Activated CD4-positive, alpha-beta T cell treated with anti-CD3 and anti-CD28 coated beads for 48 hours (primary cell): Measurements from ENCODE around the gene CYBA.
A peak's percentile ranks its signal among the peaks of the same experiment; 100 is the strongest.

ENCODE experiments used
- DNase-seq: peaks from one replicate; pipeline ENCODE4 v3.0.0-alpha.2; 2020

CYBA gene

DNA sequence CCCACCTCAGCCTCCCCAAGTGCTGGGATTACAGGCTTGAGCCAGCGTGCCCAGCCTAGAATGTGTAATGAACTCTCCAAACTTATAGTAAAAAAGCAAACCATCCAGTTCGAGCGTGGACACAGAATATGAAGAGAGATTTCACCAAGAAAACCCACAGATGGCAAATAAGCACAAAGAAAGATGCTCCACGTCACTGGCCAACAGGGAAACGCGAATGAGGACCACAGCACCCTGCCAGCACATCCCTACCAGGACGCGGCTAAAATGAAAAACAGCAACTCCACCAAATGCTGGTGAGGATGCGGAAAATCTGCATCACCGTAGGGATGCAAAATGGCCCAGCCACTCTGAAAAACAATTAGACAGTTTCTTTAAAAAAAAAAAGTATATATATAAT lies 10.6 kb upstream of the CYBA start:
- DNase-seq, result no peak

DNA sequence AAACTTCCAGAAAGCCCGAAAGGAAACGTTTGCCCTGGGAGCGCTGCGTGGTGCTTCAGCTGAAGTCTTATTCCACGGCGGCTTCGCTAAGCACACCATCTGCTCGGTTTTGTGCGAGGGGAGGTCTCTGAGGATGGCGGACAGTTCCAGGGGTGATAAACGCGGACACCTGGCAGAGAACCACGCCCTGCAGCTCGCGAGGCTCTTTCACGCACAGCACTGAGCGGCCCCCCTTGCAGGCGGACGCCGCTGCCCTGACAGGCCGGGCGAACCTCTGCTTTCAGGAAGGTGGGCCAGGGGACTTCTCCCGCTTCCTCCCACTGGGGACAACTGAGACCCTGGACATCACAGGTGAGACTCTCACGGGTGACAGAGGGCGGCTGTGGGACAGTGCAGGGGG lies 8.3 kb upstream of the CYBA start:
- DNase-seq, result no peak

DNA sequence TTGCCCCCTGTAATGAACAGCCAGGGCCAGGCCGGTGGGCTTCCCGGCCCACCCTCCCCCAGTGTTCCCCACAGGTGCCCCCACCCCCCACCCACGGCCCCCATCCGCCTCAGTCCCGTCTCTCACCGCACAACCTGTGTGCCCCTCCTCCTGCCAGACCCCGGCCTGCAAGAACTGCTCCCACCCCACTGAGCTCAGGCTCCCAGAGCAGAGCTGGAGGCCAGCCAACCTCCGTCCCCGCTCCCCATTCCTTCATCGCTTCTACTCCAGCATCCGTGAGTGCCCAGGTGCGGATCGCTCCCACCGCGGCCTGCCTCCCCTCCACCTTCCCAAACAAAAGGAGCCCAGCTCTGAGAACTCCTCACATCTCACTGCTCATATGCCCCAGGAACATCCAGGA lies 7.9 kb upstream of the CYBA start:
- no peak for DNase-seq

DNA sequence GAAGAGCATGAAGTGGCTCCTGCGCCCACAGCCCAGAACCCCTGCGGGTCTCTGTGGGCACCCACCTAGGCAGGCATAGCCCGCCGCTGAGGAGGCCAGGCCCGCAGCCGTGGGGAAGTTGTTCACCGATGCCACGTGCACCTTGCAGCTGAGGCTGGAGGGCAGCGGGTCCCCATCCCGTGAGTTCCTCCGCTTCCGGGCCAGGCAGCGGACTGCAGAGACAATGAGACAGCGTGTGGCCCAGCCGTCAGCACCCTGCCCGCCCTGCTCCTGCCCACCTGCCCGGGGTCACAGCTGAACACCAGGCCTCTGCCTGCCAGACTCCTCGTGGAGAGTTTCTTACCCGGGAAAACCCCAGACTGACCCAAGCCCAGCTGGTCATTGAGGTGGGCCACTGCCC lies 6.5 kb upstream of the CYBA start:
- no peak for DNase-seq

DNA sequence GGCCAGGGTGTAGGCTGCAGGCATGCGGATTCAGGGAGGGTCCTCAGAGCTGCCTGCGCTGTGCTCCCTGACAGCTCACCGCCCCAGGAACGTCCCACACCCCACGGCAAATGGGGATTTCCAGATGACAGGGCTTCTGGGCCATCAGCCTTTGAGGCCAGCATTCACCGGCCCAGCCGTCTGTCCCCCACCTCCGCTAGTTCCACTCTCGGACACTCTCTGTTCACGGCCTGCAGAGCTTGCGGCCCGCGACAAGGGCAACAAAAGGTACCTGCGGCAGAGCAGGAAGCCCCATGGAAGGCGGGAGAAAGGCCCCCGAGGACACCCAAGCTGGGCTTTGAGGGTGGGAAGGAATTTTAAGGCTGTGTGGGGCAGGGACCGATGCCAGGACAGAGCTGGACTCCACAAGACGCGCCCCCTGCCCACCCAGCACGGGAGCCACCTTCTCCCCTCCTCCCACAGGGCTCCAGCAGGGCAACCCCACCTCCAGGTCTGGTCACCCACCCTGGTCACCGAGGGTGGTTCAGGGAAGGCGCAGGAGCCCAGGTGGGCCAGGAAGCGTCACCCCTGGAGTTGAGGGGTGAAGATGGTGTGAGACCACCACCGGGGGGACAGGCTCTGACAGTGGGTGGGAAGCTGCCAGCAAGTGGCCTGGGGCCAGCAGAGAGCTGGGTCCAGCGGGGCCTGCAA lies 5.6 kb upstream of the CYBA start:
- no peak for DNase-seq

DNA sequence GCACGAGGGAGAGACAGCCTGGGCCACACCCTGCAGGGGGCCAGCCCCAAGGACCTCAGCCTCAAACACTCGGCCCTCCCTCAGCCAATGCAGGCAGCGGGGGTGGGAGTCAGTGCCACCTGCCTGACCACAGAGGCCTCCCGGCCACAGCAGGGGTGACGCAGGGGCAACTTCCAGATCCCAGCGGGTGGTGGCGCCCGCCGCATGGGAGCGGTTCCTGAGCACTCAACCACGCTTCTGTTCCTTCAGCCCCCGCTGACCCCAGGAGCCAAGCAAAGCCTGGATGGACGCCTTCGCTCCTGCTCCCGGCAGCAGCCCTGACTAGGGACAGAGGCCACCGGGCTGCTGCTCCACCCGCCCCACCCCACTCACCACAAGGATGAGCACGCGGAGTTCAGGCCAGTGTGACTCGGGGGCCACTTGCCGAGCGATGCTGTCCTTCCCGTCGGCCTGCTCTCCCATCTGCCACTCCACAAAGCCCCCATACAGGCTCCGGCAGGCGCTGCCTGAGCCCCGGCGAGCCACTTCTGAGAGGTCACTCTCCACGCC lies 5.0 kb upstream of the CYBA start:
- DNase-seq, result no peak

DNA sequence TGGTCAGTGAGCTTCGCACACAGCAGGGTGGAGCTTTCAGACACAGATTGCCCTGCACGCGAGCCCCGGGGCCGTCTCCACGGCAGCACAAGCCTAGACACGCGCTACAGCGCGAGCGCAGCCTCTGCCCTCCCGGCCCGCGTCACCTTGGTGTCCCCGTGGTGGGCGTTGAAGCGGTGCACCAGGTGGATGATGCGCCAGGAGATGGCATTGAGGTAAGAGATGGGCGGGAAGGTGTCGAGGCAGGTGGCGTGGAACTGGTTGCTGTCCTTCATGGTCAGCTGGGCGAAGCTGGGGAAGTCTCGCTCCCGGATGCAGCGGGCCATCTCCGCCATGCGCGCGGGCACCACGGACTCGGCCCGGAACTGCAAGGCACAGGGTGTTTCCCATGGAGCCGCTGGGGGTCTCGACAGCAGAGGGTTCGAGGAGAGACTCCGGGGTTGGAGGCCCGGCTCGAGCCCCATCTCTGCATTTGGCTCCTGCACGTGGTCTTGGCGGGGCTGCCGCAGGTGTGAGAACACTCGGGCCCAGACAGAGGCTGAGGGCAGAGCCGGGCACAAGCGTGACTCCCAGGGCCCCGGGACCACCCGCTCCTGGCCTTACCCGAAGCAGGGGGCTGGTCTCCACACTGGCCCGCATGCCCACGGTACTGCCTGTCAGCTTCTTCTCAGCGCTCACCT lies 4.3 kb upstream of the CYBA start:
- no peak for DNase-seq

DNA sequence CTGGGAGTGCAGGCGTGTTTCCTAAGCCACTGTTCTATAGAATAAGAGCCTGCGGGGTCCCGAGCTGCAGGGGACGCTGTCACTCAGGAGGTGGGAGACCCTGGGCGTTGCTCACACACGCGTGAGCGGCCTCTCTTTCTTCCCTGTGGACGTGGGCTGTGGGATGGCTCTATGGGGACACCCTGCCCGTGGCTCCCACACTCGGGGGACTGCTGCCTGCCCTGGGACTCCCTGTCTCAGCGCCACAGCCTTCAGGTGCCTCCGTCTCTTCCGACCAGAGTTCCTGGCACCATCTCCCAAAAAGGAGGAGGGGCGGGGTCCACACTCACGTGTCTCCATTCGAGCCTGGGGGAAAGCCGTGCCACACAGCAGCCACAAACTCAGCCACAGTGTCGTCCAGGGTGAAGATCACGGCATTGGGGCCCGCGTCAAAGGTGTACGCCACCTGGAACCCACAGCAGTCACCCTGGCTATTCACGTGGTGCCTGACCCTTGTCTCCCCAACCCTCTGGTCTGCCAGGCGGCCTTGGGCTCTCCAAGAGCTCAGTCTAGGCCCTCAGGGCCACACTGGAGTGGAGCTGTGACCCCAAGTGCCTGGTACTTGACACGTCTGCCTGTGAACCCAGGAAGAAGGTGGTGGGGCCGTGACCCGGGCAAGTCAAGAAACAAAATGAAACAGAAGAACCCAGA lies 3.7 kb upstream of the CYBA start:
- DNase-seq, result no peak

DNA sequence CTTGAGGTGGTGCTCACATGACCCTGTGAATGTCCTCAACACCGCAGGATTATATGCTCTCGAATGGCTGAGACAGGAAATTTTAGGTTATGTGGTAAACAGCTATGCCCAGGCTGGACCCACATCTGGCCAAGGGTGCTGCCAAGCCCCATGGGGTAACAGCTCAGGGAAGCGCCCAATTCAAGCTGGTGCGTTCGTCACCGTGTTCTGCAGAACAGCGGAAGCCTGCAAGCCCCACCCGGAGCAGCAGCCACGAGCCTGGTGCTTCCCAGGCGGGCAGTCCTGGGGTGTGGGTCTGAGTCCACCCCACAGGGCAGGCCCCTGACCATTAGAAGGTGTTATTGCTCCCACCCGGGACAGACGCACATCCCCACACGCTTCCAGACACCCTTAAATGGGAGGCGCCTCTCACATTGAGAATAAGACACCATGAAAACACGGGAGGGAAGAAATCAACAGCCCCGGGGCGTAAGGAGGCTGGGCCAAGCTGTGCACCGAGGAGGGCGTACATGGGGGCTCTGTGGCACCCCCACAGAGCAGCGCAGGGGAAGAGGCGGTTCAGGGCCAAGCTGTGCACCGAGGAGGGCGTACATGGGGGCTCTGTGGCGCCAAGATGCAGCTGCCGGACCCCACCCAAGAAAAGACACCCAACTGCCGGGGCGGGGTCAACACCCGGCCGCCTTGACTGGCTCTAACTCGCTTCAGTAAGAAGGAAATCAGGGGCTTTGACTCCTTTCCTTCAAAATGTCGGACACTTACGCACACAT lies 2.9 kb upstream of the CYBA start:
- no peak for DNase-seq

DNA sequence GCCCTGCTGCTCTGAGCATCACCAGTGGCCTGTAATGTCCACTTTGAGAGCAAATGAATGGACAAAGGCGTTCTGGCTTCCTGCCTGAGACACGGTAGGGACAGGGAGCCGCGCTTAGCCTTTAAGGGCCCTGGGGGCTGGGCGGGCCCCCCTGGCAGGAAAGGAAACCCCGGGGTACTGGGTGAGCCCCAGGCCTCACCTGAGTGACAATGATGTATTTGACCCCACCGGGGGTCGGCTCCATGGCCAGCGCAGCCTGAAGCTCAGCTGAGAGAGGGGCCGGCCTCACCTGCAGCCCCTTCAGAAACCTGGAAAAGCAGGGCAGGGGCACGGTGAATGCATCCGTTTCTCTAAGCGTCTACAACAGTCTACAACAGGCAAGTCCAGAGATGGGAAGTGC lies 2.2 kb upstream of the CYBA start:
- no peak for DNase-seq

DNA sequence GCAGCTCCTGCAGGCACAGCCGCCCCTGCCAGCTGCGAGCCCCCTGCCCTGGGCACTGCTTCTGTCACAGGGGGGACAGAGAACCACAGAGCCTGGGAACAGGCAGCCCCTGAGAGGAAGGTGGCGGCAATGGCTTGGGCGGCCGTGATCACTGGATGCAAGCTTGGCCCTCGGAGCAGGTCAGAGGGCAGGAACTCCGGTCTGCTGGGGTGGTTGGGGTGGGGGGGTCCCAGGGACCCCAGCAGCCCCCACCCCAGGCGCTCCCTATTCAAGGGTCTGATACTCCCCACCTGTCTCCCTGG lies 1.9 kb upstream of the CYBA start:
- no peak for DNase-seq

DNA sequence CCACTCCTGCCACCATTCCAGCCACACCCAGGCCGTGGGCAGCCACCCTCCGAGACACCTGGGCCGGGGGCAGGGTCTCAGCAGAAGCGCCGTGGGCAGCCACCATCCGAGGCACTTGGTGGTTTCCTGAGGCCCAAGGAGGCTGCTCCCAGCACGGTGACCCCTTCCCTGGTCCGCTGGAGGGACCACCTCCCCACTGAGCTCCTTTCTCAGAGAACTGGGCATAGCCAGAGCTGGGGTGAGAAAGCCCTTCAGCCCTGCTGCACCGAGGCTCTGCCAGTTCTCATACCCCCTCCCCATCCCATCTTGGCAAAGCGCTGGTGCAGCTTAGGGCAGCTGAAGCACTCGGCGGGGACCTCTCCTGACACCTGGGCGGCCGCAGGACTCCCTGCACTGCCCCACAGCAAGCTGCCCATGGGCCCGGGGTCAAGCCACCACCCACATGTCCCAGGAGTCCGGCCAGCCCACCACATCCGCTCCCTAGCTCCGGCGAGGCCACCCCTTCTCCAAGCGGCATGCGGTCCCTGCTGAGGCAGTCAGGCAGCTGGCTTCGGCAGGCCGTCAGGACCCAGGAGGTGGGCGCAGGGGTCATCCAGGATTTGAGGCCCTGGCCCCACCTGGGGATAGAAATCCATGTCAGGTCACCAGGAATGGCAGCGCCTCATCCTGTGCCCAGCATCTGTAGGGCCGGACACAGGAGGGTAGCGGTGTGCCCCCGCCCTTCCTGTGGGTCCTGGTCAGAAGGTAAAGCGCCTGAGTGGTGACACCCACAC lies 1.3 kb upstream of the CYBA start:
- no peak for DNase-seq

DNA sequence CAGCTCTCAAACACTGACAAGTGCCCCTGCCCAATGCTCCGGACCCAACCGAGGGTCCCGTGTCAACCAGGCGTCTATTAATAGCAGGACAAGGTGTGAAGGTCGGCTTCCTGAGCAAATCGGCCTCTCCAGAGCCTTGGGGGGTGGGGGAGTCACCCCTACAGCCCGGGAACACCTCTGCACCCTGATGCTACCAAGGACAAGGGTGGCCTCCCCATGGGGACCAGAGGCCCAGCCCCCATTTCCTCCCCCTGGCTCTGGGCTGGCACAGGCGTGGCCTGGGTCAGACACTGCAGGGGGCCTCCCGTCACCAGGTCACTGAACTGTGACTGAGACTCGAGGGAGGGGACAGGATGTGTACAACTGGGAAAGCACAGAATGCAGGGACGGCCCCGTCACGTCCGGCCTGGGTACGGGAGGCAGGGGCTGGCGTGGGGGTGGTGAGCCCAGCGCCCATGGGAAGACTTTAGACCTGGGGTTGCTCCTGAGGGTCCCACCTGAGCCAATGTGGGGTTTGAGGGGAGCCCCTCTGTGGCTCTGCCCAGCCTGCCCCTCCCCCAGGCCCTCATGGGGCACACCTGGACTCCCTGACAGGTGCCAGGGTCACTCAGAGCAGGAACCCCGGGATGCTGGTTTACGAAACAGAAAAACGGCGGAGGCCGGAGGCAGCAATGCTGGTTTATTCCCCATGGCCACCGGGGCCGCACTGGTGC lies 579 bp upstream of the CYBA start:
- DNase-seq, result peak; percentile 89

DNA sequence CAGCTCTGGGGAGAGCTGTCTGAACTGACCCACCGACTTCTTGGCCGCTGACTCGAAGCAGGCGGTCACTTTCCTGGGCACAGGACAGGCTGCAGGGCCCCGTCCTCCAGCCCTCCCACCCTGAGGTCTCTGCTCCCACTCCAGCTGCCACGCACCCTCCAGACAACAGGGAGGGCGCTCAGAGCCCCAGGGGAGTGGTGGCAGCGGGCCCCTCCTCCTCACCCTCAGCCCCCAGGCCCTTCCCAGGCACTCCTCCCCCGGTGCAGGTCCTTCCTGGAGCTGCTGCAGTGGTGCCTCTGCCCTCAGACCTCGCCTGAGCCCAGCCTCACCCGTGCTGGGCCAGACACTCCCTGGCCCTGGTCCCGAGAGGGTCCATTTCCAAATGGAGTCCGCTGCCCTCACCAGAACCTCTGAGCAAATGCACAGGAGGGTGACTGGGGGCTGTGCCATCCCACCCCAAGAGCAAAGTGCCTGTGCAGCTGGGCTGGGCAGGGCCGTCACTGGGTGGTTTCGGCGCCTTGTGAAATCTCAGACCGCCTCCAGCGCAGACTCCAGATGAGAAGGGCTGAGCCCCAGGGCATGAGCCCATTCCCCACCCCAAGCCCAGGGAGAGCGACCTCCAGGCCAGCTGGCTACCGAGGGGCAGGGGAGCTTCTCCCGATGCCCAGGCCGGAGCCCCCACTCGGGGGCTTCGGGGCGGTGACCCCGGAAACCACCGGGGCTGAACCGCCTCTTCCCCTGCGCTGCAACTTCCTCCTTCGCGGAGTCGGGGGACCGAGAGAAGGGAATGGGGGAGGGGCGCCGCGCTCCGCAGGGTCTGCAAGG lies 717 bp downstream of the CYBA start:
- DNase-seq, result peak; percentile 51

DNA sequence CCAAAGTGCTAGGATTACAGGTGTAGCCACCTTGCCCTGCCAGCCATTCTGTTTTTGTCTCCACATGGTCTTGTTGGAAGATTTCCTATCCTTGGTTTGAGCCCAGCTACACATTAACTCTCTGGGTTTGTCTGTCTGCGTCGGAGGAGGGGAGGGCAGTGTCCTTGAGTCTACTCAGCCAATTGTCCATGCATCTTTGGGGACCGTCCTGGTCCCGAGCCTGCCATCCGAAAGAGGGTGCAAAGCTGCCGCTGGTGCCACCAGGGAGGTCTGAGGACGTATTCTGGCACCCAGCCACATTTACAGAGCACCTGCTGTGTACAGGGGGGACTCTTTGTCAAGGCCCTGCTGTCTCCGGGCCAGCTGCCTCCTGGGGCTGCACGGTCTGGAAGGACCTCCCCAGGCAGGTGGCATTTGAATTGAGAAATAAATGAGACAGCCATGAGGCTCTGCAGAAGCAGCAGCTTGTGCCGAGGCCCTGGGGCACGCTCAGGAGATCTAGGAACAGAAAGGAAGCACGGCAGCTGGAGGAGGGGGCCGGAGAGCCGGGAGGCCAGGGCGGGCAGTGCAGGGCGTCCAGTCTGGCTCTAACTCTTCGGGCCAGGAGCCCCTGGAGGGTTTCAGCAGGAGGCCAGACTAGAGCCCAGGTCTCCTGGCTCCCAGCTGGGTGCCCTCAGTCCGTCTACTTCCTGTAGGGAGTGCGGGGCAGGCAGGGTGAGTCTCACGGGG lies 1.5 kb downstream of the CYBA start:
- no peak for DNase-seq

DNA sequence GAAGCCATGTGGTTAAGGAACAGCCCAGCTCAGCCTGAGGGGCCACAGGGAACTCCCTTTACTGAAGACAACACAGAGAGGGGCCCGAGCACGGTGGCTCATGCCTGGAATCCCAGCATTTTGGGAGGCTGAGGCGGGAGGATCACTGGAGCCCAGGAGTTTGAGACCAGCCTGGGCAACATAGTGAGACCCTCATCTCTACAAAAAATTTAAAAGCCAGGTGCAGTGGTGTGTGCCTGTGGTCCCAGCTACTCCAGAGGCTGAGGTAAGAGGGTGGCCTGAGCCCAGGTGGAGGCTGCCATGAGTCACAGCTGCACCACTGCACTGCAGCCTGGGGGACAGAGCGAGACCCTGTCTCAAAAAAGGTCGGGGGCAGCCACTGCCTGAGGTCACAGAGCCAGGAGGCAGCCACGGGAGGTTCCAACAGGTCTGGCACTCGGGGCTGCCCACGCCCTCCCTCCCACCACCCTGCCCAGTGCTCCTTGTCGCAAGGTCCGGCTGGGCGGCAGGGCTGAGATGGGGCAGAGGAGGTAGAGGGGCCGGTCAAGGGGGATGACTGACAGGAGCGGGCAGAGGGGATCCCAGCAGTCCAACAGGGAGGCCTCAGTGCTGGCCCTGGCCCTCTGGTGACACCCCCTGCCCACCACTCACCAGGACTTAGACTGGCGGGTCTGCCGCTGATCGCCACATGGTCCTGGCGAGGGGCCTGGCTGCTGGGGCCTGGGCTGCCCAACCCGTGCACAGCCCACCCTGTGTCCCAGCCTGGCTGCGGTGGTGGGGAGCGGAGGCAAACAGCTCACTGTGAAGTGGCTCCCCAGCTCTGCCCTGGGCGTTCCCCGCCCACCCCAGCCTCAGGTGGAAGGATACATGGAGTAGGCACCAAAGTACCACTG lies 3.4 kb downstream of the CYBA start:
- no peak for DNase-seq

DNA sequence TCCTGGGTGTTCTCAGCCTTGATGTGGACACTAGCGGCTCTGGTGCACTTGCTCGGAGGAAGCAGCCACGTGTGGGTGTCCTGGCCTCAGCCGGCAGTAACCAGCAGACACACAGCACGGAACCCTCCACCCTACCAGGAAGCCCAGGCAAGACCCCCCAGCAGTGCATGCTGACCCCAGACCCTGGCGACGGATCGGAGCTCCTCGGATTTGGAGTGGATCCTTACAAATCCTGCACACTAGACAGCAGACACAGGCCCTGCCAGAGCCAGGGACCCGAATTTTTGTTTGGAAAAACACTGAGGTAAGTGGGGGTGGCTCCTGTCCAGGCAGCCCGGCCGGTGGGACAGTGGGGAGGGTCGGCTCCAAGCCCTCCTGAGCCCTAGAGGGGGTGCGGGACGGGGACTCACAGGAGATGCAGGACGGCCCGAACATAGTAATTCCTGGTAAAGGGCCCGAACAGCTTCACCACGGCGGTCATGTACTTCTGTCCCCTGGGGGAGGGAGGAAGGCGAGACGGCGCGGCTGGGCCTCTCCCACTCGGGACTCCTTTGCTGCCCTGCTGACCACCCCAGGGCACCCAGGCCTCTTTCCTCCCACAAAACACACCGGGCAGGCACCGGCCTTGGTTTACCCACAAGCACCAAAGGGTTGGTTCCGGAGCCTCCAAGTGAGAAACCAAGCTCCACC lies 4.4 kb downstream of the CYBA start:
- no peak for DNase-seq

DNA sequence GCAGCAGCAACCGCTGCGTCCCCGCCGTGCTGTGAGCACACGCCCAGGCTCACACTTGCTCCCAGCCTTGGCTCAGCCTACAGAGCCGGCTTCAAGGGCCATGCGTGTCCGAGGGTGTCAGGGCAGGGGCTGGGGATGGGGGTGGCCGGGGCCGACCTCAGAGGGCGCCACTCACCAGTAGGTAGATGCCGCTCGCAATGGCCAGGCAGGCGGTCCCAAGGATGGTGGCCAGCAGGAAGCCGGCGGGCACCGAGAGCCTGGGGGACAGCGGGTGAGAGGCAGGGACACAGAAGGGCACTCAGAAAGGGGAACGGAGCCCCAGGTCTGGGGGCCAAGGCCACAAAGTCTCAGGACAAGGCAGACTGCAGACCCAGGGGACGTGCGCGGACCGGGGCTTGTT lies 4.9 kb downstream of the CYBA start:
- no peak for DNase-seq

DNA sequence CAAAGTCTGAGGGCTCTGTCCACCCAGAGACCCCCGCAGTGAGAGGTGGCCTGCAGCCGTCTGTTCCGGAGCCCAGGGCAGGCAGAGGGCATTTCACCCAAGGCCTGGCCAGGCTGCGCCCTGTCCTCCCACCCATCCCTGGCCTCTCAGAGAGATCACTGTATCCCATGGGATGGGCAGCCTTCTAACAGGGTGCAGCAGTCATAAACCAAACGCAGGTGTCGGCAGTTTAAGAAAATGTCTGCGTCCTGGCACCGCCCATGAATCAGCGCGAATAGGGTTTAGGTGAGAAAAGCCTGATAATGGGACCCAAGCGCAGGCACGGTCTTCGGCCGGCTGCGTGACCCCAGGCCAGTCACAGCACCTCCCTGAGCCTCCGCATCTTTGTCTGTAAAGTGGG lies 5.4 kb downstream of the CYBA start:
- no peak for DNase-seq
